Fibroblast of lung (primary cell): ENCODE data around the gene MCF2L.

ENCODE experiments used
- CTCF ChIP-seq, 2 donors: IDR thresholded peaks in 1 of 2; conservative IDR thresholded peaks in 1 of 2; 1 replicate in 1 of 2; 2 replicates in 1 of 2; pipeline ENCODE4 v1.5.1; 2011 to 2012; ENCODE audit warnings: low read length in 2 of 2, control low read depth in 1 of 2, inconsistent platforms in 1 of 2, low read depth in 1 of 2, mild to moderate bottlenecking in 1 of 2
- EZH2 ChIP-seq: IDR thresholded peaks from 2 replicates; pipeline ENCODE4 v1.5.1; 2012; ENCODE audit warnings: low read length, control low read depth, mild to moderate bottlenecking; ENCODE audit errors: missing control alignments

- no peak for TF ChIP-seq CTCF (conservative IDR thresholded peaks at IDR 0.05 in 1 of 2, IDR thresholded peaks at IDR 0.05 in 1 of 2; ENCODE audit: low read depth in 1 of 2, low read length in 2 of 2)
- TF ChIP-seq EZH2: no peak
Observed at GRCh38 chr13:113143466-113144254, 174.6 kb downstream of the MCF2L start.
